ENCODE measurements around the gene SELENOS. TPM values are rescaled to one million over a fixed set of nuclear protein-coding genes. Genes with fewer than 3 reads are reported as not detected.

Gene SELENOS
- total and polyA plus RNA-seq, 9 of the 15 experiments (the other 6 are each of a cell fraction or from before 2014, with no cell fraction given), result 24.9 to 57.4 (median 47.9) TPM

- TF ChIP-seq CREM (IDR thresholded peaks at IDR 0.05; ENCODE audit: low read depth) (0 out of 2 replicates have a peak, but pooled peaks have one; percentile 12), CHD2 (IDR thresholded peaks at IDR 0.05; ENCODE audit: low read depth, low read length) (no peak), POLR3G (IDR thresholded peaks at IDR 0.05; ENCODE audit: extremely low read depth, insufficient read length, insufficient replicate concordance) (no peak), ZNF639 (CRISPR knock-in tag; conservative IDR thresholded peaks at IDR 0.05 in 1 of 2, IDR thresholded peaks at IDR 0.05 in 1 of 2) (no peak), HNRNPL (IDR thresholded peaks at IDR 0.05; ENCODE audit: low read depth, low read length) (no peak), ZNF140 (CRISPR knock-in tag; IDR thresholded peaks at IDR 0.05) (no peak), DACH1 (IDR thresholded peaks at IDR 0.05; ENCODE audit: partially characterized antibody) (no peak), MECOM (CRISPR knock-in tag; IDR thresholded peaks at IDR 0.05) (no peak), NCOA6 (IDR thresholded peaks at IDR 0.05) (no peak), NFIC (IDR thresholded peaks at IDR 0.05) (0 out of 2 replicates have a peak, but pooled peaks have one; percentile 5), GABPB2 (CRISPR knock-in tag; conservative IDR thresholded peaks at IDR 0.05) (no peak), KLF6 (CRISPR knock-in tag; IDR thresholded peaks at IDR 0.05; ENCODE audit: borderline replicate concordance) (no peak), LARP7 (IDR thresholded peaks at IDR 0.05) (no peak), ZNF551 (CRISPR knock-in tag; IDR thresholded peaks at IDR 0.05) (no peak), ZNF77 (CRISPR knock-in tag; IDR thresholded peaks at IDR 0.05) (no peak), RBM22 (IDR thresholded peaks at IDR 0.05; ENCODE audit: low read depth, low read length, poor library complexity, severe bottlenecking) (no peak), RB1 (IDR thresholded peaks at IDR 0.05; ENCODE audit: low read depth) (no peak), NCOA4 (IDR thresholded peaks at IDR 0.05; ENCODE audit: partially characterized antibody) (no peak), NR0B1 (IDR thresholded peaks at IDR 0.05; ENCODE audit: partially characterized antibody) (no peak), ZNF592 (IDR thresholded peaks at IDR 0.05) (no peak), ZNF764 (CRISPR knock-in tag; IDR thresholded peaks at IDR 0.05; ENCODE audit: low read depth) (no peak)
Measured at GRCh38 chr15:101269479-101270223, 7.6 kb downstream of the SELENOS start (continued).

All from K562 (cell line).